Left lobe of liver (tissue), 2 donors: ENCODE results near the gene CNPY1. TPM values are rescaled to one million over a fixed set of nuclear protein-coding genes. Genes with fewer than 3 reads are reported as not detected.
"Not testable (repeated sequence)": the region's sequence is repeated elsewhere in the genome, so short reads cannot be mapped to it uniquely, and the experiment has no call there.

Experiments used
- ATAC-seq: fragments of 200-7000 bp; cut with Tn5 transposase; one replicate; pipeline ENCODE4 v1.9.1; 2020; ENCODE audit warnings: mild to moderate bottlenecking, moderate library complexity
- DNase-seq: peaks from one replicate; pipeline ENCODE4 v3.0.0-alpha.2; 2020; ENCODE audit warnings: low spot score
- total RNA-seq: library from RNA; stranded (reverse); gene quantifications from one replicate; pipeline ENCODE4 v1.2.1, GENCODE V29; 2021
- donor health status: DM: no; HTN: no; CAD: no; lungs with moderate emphysema.
- donor health status: DM: no; HTN: yes; CAD: no.

CNPY1 gene
- not detected for total RNA-seq

DNA sequence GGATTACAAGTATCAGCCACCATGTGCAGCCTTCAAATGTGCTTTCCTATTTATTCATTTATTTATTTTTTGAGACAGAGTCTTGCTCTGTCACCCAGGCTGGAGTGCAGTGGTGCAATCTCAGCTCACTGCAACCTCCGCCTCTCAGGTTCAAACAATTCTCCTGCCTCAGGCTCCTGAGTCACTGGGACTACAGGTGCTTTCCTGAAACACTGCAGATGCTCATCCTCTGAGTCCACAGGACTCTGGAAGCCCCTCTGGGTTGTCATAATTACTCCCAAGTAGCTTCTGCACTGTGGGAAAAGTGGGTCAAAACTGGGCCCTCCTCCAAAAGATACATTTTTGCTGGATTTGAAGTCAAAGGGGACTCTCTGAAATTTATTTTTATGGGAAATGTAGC lies at the start of gene CNPY1:
Gene CNPY1, minus strand, starts transcription at position 111 of the 400 bp plus-strand sequence. CDS start 630 bp downstream, outside the sequence.
- DNase-seq = not testable (repeated sequence)
- ATAC-seq = peak; percentile 46

DNA sequence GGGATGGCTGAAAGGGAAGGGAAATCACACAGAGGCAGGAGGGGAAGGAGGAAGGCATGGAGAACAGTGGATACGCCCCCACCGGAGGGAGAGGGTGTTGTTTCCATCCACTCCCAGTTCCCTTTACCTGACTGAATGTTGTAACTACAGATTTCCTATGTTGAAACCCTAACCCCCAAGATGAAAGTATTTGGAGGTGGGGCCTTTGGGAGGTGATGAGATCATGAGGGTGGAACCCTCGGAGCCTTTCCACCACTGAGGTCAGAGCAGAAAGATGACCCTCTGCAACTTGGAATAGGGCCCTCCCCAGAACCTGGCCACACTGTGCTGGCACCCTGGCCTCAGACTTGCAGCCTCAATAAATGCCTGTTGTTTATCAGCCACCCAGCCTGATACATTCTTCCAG lies 48.6 kb upstream of the CNPY1 start:
- DNase-seq = peak; percentile 83

DNA sequence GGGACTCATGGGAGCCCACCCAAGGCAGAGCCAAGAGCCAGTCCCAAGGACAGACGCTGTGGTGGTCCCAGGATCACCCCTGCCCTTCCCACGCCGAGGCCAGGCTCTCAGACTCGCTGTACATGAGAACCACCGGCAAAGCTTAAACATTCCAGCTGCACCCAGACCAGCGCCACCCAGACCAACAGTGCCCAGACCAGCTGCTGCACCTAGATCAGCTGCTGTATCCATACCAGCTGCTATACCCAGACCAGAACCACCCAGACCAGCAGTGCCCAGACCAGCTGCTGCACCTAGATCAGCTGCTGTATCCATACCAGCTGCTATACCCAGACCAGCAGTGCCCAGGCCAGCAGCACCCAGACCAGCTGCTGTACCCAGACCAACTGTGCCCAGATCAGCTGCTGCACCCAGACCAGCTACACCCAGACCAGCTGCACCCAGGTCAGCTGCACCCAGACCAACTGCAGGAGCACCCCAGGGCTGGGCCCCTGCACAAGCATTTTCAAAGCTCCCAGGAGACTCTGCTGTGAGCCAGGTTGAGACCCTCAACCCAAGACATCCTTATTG lies 47.9 kb upstream of the CNPY1 start:
- ATAC-seq (peak; percentile 17), DNase-seq (no peak)

More for the DNA sequence above, 48.6 kb upstream of the CNPY1 start:
- peak; percentile 73 for ATAC-seq

DNA sequence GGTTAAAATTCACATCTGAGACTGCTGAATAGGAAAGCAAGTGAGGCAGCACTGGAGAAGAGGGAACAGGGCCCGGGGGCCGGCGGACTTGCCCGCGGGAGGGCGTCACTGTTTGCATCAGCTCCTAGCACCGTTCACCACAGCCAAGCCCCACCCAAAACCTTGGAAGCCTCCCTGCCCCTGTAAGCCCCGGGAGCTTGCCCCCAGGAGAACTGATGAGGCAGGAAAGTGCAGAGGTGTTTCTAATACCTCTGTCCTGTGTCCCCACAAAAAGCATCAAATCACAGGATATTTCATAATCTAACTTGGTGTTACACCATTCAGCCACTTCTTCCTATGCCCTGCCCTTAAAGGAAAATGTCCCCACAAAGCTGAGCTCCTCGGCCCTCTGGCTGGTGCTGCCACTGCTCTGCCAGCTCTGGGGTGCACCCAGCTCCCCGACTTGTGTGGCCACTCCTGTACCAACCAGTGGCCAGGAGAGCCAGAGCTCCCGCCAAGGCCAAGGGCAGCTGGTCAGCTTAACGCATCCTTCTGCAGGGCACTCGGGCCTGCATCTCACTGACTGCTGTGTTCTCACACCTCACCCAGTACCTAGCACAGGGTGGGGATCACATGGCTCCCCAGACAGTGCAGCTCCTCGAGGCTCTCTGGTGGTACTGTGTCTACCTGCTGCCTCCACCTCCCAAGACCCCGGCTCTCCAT lies 47.3 kb upstream of the CNPY1 start:
- no peak for DNase-seq
- peak; percentile 3 for ATAC-seq

DNA sequence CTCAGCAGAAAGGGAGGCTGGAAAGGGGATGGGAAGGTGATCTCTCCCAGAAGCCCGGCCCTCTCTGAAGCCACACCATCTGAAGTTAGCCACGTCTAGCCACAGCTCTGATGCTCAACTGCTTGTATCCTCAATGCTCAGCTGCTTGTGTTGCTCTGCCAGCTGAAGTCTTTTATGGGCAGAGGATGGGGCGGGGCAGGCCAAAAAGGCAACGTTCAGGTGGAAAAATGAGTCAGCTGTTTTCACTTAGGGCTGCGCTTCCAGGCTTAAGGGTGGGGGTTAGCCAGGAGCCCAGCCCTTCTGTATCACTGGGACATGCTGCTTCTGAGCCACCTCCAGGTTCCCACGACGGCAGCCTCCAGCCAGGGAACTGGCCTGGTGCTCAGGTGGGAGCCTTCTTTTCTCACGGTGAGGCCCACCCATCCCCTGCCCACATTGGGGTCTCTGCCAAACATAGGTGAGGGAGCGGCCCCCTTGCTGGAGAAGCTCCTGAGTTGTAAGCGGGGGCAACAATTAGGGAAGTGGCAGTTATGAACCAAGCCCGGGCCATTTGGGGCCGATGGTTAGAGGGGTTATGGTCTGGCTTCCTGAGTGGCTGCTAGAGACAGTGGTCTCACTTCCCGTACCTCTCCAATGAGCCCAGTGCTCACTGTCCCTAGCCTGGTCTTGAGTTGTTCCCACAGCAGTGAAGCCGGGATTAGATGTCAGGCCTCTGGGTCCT lies 44.9 kb upstream of the CNPY1 start:
- DNase-seq = no peak
- no peak for ATAC-seq

DNA sequence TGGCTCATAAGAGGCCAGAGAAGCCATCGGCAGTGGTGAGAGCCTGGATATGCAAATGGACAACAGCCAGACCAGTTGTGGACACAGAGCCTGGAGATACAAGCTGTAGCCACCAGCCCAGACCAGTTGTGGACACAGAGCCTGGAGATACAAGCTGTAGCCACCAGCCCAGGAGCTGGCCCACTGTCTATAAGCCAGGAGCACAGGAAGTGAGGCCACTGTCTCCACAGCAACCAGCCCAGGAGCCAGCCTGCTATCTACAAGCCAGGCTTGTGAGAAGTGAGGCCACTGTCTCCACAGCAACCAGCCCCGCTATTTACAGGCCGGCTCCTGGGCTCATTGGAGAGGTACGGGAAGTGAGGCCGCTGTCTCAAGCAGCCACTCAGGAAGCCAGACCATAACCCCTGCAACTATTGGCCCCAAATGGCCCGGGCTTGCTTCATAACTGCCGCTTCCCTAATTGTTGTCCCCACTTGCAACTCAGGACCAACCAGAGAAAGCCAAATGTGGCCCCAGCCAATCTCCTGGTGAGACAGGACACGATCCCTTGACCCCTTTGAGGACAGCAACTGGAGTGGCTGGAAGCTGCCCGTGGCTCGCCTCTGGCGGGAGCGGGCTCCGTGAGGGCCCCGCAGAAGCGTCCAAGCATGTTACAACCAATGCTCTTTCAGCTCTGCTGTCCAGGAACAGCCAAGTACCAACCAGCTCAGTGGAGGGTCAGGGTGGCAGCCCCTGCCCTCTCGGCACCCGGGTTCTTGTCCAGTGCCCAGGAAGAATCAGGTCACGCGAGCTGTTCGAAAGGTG lies 44.1 kb upstream of the CNPY1 start:
- DNase-seq = peak; percentile 58
- ATAC-seq = no peak

DNA sequence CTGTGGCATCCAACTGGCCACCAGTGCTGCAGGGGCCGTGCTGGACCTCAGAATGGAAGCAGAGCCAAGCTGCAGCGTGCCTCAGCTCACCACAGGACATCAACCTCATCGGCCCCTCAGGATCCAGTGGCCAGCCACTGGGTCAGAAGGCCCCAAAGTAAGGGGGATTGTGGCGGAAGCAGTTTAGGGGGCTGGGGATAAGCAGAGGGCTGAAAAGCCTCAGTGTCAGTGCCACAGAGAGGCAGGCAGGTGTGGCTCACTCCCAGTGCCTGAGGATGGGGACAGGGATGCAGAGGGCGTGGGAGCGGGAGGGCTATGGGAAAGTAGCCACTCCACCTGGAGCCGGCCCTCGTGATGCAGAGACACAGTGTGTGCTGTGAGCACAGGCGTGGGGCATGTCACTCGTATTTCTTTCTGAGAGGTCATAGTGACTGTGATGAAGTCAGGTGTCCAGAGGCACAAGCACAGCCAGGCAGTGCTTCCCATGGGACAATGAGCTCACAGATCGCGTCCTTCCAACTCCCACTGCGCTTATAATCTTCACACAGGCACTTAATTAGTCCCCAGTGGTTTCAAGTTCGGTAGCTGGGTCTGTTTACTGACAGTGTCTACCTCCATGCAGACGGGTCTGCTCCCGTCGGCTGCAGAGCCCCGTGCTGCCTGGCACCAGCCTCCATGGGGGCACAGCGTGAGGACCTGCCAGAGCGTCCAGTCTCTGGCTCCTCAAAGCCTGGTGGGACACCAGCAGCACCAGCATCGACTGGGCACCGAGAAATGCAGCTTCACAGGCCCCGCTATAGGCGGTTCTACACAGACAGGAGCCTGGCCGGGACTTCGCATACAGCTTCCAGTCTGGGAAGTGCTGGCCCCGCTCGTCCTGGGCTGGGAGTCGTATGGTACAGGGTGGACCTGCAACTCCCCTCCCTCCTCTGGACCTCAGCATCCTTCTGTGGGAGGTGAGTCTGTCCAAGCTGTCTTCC lies 42.9 kb upstream of the CNPY1 start:
- DNase-seq = no peak

DNA sequence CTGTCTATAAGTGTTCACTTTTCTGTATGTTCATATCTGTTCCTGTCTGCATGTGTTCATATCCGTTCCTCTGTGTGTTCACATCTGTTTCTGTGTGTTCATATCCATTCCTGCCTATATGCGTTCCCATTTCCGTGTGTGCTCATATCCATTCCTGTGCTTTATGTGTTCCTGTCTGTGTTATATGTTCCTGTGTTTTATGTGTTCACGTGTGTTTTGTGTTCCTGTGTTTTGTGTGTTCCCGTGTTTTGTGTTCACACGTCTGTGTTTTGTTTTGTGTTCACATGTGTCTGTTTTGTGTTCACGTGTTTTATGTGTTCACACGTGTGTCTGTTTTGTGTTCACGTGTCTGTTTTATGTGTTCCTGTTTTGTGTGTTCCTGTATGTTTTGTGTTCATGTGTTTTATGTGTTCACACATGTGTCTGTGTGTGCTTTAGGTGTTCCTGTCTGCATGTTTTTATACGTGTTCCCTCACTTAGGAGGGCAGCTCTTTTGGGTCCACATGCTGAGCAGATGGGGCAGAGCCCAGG lies 42.2 kb upstream of the CNPY1 start:
- no peak for DNase-seq
- no peak for ATAC-seq

More for the DNA sequence above, 42.9 kb upstream of the CNPY1 start:
- no peak for ATAC-seq

DNA sequence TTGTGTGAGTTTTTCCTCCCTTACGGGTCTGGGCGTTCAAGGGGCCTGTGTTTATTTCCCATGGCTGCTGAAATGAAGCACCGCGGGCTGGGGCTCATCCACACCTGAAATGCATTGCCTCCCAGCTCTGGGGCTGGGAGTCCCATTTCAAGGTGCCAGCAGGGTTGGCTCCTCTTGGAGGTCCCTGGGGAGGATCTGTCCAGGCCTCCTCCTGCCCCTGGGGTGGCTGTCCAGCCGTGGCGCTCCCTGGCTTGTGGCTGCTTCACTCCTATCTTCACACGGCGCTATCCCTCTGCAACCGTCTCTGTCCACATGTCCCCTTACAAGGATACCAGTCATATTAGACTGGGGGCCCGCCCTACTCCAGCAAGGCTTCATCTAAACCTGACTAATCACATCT lies 41.1 kb upstream of the CNPY1 start:
- ATAC-seq (no peak), DNase-seq (no peak)

DNA sequence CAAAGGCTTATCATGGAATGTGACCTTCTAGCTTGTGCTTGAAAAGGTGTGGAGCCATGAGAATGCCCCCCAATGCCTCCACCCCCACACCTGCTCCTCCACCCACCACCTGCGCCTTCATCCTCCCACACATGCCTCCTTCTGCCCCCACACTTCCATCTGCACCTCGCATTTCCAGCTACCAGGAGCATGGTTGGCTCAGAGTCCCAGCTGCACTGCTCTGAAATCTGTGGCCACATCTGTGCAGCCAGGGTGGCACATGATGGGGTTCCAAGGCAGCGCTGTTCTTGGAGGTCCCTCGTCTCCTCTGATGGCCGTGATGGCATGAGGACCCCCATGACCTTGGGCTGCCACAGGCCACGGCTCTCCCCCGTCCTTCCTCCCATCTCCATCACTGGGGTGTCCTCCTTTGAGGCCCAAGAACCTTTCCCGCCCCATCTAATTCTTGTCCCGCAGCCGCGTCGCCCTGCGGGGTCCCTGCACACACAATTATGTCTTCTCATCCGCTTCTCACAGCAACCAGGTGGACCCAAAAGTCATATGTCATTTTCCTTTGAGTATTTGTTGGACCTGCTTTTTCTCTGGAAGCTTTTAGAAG lies 40.6 kb upstream of the CNPY1 start:
- DNase-seq (no peak), ATAC-seq (no peak)

DNA sequence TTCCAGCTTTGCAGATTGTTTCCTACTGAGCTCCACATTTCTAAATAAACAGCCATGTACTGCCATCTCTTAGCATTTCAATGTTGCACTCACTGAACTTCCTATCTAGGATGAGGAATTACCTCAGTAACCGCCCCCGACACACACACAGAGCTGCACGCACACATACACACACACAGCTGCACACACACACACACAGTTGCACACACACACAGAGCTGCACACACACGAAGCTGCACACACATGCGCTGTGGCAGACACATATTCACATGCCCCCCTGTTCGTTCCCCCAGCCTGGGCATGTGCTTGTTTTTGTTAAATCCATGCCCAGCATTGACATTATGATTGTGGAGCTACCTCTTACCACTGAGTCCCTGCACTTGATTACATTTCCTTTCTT lies 39.6 kb upstream of the CNPY1 start:
- DNase-seq (no peak), ATAC-seq (no peak)

DNA sequence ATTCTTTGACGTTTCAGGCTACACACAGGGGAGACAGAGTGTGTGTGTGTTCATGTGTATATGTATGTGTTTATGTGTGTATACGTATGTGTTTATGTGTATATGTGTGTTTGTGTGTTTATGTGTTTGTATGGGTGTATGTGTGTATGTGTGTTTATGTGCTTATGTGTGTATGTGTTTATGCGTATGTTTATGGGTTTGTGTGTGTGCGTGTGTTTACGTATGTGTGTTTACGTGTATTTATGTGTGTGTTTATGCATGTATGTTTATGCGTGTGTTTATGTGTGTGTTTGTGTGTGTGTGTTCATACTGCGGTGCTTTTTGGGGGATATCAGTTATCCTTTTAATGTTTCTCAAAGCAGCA lies 39.2 kb upstream of the CNPY1 start:
- DNase-seq = no peak
- ATAC-seq = no peak

DNA sequence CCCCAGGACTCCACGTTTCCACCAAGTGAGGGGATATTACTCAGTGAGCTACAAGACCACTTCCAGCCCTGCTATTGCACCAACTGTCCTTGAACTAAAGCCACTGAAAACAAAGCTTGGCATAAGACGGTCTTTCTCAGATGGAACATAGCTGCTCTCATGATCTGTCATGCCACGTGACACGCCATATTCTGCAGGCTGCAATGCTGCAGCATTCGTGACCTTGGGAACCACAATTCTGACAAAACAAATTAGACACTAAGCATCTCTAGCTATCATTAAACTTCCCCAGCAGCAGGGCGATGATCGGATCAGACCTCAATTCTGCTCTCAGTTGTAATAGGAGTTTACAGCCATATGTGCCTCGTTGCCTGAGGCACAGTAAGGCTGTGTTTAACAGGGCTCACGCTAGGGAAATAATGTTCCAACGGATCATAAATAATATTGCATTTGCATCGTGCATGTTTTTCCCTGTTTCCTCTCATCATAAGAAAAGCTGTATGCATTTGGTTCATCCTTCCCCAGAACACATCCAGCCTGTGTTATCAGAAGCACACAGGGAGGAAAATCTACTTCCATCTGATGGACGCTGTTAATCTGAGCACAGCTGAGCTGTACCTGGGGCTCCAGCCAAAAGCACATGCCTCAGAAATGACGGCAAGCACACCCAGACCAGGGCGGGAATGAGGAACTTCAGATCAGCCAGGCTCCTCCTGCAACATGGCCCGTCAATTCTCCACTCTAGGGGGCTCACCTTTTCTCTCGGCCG lies 38.6 kb upstream of the CNPY1 start:
- DNase-seq = no peak
- no peak for ATAC-seq

DNA sequence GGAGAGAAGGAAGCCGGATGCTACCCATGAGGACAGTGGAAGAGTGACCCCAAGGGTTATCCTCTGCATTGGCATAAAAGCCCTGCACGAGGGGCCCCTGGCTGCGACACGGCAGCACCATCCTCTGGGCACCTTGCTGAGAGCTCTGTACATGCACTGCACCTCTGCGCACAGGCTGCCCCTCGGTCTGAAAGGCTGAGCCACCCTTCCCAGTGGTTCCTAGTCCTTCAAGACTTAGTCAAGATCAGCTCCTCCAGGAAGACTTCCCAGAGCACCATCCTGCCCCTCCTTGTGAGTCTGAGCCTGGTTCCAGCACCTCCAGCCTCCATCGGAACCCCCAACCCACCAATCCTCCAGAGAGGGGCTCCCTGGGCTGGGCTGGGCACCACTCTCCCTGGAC lies 37.9 kb upstream of the CNPY1 start:
- no peak for DNase-seq

DNA sequence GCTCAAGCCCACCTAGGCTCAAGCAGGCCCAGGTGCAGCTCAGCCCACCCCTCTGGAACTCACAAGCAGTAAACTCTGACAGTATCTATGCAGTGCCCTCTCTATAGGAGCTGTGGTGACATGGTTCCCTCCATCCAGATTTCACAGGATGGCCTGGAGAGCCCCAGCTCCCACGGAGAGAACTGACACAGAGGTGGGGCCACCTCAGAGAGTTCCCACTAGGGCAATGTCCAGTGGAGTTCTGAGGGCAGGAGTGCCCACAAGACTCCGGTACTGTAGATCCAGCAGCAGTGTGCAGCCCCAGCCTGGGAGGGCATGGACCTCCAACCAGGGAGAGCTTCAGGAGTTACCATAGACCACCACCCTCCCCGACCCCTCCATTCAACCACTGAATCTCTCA lies 37.3 kb upstream of the CNPY1 start:
- ATAC-seq = no peak
- DNase-seq = no peak

More for the DNA sequence above, 37.9 kb upstream of the CNPY1 start:
- no peak for ATAC-seq

DNA sequence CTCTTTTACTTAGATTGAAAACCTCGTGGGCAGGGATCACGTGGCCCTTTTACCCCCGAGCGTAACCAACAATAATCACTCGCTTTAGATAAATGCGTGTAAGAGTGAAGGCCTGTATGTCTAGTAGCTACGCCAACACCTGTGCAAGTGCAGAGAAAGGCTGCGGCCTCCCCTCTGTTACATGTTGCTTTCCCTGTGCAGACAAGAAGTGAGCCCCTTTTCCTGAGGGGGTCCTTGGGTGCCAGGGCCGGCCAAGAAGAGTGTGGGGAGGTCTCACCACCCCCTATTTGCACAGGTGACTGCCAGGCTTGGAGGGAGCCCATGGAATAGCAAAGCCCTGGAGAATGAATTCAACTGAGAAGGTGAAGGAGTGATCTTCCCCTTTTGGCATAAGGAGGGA lies 35.6 kb upstream of the CNPY1 start:
- no peak for DNase-seq
- no peak for ATAC-seq

DNA sequence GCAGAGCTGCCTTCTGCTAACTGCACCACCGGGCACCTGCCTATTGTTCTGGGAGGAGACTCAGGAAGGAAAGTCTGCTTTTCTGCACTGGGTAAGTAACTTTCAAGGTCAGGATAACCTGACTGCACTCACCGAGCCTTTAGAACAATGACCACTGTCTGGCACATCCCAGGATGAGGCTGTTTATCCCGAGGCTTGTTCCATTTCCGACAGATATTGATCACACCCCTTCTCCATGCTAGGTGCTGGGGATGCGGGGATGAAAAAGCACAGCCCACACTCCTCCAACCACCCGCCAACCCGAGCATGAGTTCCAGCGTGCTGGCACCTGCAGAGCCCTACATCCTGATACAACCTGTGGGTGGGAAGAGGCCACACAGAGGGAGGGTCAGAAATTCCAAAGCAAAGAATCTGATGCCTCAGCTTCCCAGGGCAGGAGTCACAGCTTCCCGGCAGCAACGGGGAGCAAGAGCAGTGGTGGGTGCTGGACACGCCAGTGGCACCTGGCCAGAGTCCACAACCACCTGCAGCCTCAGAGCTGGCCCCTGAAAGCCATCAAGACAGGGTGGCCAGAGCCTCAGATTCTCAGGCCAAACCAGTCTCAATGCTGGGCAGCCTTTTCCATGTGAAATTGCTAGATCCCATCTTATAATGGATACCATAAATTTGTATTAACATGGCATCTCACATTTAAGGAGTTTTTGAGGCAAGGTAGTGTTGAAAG lies 34.9 kb upstream of the CNPY1 start:
- no peak for DNase-seq
- no peak for ATAC-seq

DNA sequence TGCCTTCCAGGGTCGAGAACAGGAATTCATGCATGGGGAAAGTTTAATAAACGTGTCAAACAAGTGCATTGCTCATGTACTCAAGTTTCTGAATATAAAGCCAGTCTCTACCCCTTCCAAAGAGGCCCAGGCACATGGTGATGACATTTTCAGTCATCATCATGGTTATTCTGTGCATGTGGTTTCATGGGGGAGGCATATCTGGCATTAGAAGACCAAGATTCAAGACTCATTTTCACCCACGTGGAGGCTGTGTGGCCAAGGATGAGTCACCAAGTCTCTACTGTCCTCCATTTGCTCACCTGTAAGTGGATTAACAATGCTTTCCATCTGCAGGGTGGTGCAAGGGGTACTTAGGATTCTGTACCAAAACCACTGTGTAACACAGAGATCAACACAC lies 34.0 kb upstream of the CNPY1 start:
- ATAC-seq (no peak), DNase-seq (no peak)
